Endodermal cell (in vitro differentiated cells): ENCODE data around the gene PSD. TPM values are rescaled to one million over a fixed set of nuclear protein-coding genes. Genes with fewer than 3 reads are reported as not detected.

ENCODE experiments used
- DNase-seq: peaks from one replicate; pipeline ENCODE4 v3.0.0-alpha.2; 2017
- H3K27ac ChIP-seq: 2 replicates; pipeline ENCODE4 v1.5.1; 2013; ENCODE audit warnings: mild to moderate bottlenecking, low read depth, low read length, moderate library complexity
- H3K27me3 ChIP-seq: 2 replicates; pipeline ENCODE4 v1.6.1; 2013; ENCODE audit warnings: mild to moderate bottlenecking, low read length, moderate library complexity; ENCODE audit not compliant: insufficient read depth, control insufficient read depth, poor library complexity, severe bottlenecking
- H3K36me3 ChIP-seq: 2 replicates; pipeline ENCODE4 v1.7.0; 2013; ENCODE audit warnings: mild to moderate bottlenecking, low read length, moderate library complexity; ENCODE audit not compliant: control insufficient read depth, insufficient read depth
- H3K4me1 ChIP-seq: one replicate; pipeline ENCODE4 v1.7.0; 2013; ENCODE audit warnings: low read length; ENCODE audit not compliant: control insufficient read depth, insufficient read depth
- H3K4me3 ChIP-seq: 2 replicates; pipeline ENCODE4 v1.5.1; 2013; ENCODE audit warnings: mild to moderate bottlenecking, low read length, moderate library complexity
- H3K9ac ChIP-seq: 2 replicates; pipeline ENCODE4 v1.6.1; 2013; ENCODE audit warnings: mild to moderate bottlenecking, low read length, moderate library complexity; ENCODE audit not compliant: poor library complexity, severe bottlenecking; ENCODE audit errors: extremely low read depth
- H3K9me3 ChIP-seq: 2 replicates; pipeline ENCODE4 v1.6.1; 2013; ENCODE audit warnings: mild to moderate bottlenecking, low read length, moderate library complexity; ENCODE audit not compliant: control insufficient read depth
- H3K27ac Mint-ChIP-seq: 2 replicates; pipeline ENCODE4 v1.8.0; 2020; ENCODE audit warnings: mixed read lengths
- H3K27me3 Mint-ChIP-seq: 2 replicates; pipeline ENCODE4 v1.8.0; 2021; ENCODE audit warnings: mild to moderate bottlenecking, mixed read lengths; ENCODE audit not compliant: insufficient read depth
- H3K36me3 Mint-ChIP-seq: 2 replicates; pipeline ENCODE4 v1.8.0; 2020; ENCODE audit warnings: low read depth, mixed read lengths
- H3K4me1 Mint-ChIP-seq: 2 replicates; pipeline ENCODE4 v1.8.0; 2020; ENCODE audit warnings: mixed read lengths
- H3K4me3 Mint-ChIP-seq: 2 replicates; pipeline ENCODE4 v1.8.0; 2020; ENCODE audit warnings: mild to moderate bottlenecking, moderate library complexity, mixed read lengths
- H3K9me3 Mint-ChIP-seq: 2 replicates; pipeline ENCODE4 v1.8.0; 2020; ENCODE audit warnings: mild to moderate bottlenecking, mixed read lengths
- CTCF ChIP-seq: fragments of 200-600 bp; sonication (generic); conservative IDR thresholded peaks from 2 replicates; pipeline ENCODE4 v1.5.0; 2021; ENCODE audit warnings: antibody characterized with exemption, mild to moderate bottlenecking
- WGBS, 2 experiments: methylation state at CpG; one replicate each; pipeline versions ENCODE4 v1.1.5 to v1.1.7; 2013; ENCODE audit warnings: missing lambda C conversion rate in 2 of 2, mixed read lengths in 1 of 2; ENCODE audit not compliant: insufficient coverage in 1 of 2, insufficient read length in 1 of 2; 5-methylcytosine and 5-hydroxymethylcytosine counted together
- total RNA-seq, 2 donors: library from RNA; stranded (reverse); fragmentation: NEBNext Ultra II Directional in 1 of 2; extraction: Animal tissue kit (Norgen Biotek cat#: 25700) in 1 of 2; gene quantifications; 2 replicates in 1 of 2; 3 replicates in 1 of 2; pipeline ENCODE4 v1.2.1, GENCODE V29; 2021

PSD gene
- total RNA-seq, 2 donors from 2014 or later, result 2.8 to 8.3 TPM

DNA sequence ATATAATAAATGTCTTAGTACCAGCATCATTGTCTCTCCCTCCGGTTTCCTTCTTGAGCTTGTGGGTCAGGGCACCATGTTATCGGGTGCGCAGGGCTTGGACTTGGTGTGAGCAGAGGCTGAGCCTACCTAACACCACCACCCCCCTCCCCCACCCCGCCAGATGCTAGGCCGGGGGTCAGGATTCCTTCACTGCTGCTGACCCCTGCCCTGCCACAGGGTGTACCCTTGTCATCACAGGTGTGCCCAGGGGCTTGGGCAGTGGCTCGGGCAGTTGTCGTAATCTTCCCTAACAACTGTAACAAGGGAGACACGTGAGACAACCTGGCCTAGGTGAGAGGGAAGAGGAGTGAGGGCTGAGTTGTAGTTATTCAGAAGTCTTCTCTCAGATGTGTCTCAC lies 35.7 kb downstream of the PSD start:
- no peak for TF ChIP-seq CTCF
- WGBS, 2 experiments, result 97 to 100% methylated on average over 2 to 8 of the region's 8 CpGs
- peaks cover 31% of the 10 kb centered on the region for H3K36me3 Mint-ChIP-seq

GRCh38 chr10:102381983-102382382 lies 36.6 kb downstream of the PSD start:
- no peak overlapping the region for H3K4me3 Mint-ChIP-seq
- 91 to 93% methylated on average over 4 to 9 of the region's 9 CpGs for WGBS, 2 experiments
- DNase-seq, result peak; percentile 43
- H3K27ac Mint-ChIP-seq, result no peak overlapping the region
- H3K36me3 ChIP-seq, result peaks cover 27% of the 10 kb centered on the region
- no peaks in the 10 kb centered on the region for H3K27me3 ChIP-seq
- H3K27me3 Mint-ChIP-seq, result no peaks in the 10 kb centered on the region
- H3K9ac ChIP-seq, result no peak overlapping the region
- H3K9me3 Mint-ChIP-seq, result no peaks in the 10 kb centered on the region
- H3K27ac ChIP-seq, result no peak overlapping the region
- peaks cover 32% of the 10 kb centered on the region for H3K36me3 Mint-ChIP-seq
- TF ChIP-seq CTCF, result no peak
- H3K4me1 Mint-ChIP-seq, result no peaks in the 10 kb centered on the region
- no peaks in the 10 kb centered on the region for H3K4me1 ChIP-seq
- no peak overlapping the region for H3K4me3 ChIP-seq
- no peaks in the 10 kb centered on the region for H3K9me3 ChIP-seq

More for the DNA sequence above, 35.7 kb downstream of the PSD start:
- Histone ChIP-seq H3K4me3 (no peak overlapping the region), H3K4me1 (no peaks in the 10 kb centered on the region), H3K27ac (no peak overlapping the region), H3K9ac (no peak overlapping the region), H3K9me3 (no peaks in the 10 kb centered on the region), H3K27me3 (no peaks in the 10 kb centered on the region), H3K36me3 (peaks cover 27% of the 10 kb centered on the region)
- Mint-ChIP-seq H3K4me1 (no peaks in the 10 kb centered on the region), H3K27ac (no peak overlapping the region), H3K9me3 (no peaks in the 10 kb centered on the region), H3K27me3 (no peaks in the 10 kb centered on the region), H3K4me3 (no peak overlapping the region)
- DNase-seq, result no peak

GRCh38 chr10:102379383-102379782 lies 39.2 kb downstream of the PSD start:
- Histone ChIP-seq H3K27me3 (no peaks in the 10 kb centered on the region), H3K36me3 (peaks cover 45% of the 10 kb centered on the region), H3K4me1 (no peaks in the 10 kb centered on the region), H3K9me3 (no peaks in the 10 kb centered on the region), H3K27ac (no peak overlapping the region), H3K9ac (no peak overlapping the region), H3K4me3 (no peak overlapping the region)
- Mint-ChIP-seq H3K36me3 (peaks cover 44% of the 10 kb centered on the region), H3K9me3 (no peaks in the 10 kb centered on the region), H3K4me3 (no peak overlapping the region), H3K27me3 (no peaks in the 10 kb centered on the region), H3K4me1 (no peaks in the 10 kb centered on the region), H3K27ac (no peak overlapping the region)
- no peak for DNase-seq
- TF ChIP-seq CTCF, result no peak
- 94 to 100% methylated on average over 6 of the region's 6 CpGs for WGBS, 2 experiments
